HepG2 (cell line): ENCODE measurements around the gene MYLK. TPM values are rescaled to one million over a fixed set of nuclear protein-coding genes. Genes with fewer than 3 reads are reported as not detected.

Source experiments
- DNMT1 ChIP-seq: sonication (generic); formaldehyde crosslinking; IDR thresholded peaks from 2 replicates; pipeline ENCODE4 v1.5.1; 2020; ENCODE audit warnings: mild to moderate bottlenecking, missing genetic modification reagents
- ELF3 ChIP-seq: IDR thresholded peaks from 2 replicates; pipeline ENCODE4 v1.6.1; 2016; ENCODE audit warnings: missing genetic modification reagents, missing compliant biosample characterization
- HOXA5 ChIP-seq: sonication (generic); formaldehyde crosslinking; IDR thresholded peaks from 2 replicates; pipeline ENCODE4 v1.4.0; 2020; ENCODE audit warnings: missing genetic modification reagents
- MTA3 ChIP-seq: sonication (generic); formaldehyde crosslinking; IDR thresholded peaks from 2 replicates; pipeline ENCODE4 v1.4.0; 2020; ENCODE audit warnings: missing genetic modification reagents
- NR2F2 ChIP-seq: IDR thresholded peaks from 2 replicates; pipeline ENCODE4 v1.6.1; 2012; ENCODE audit warnings: low read depth, inconsistent platforms, borderline replicate concordance
- SMARCC2 ChIP-seq: fragments of 450-650 bp; IDR thresholded peaks from 2 replicates; pipeline ENCODE4 v1.6.1; 2017; ENCODE audit warnings: antibody characterized with exemption, mild to moderate bottlenecking
- TBL1XR1 ChIP-seq: fragments of 150-350 bp; IDR thresholded peaks from 2 replicates; pipeline ENCODE4 v1.6.1; 2014; ENCODE audit warnings: borderline replicate concordance, low read length; ENCODE audit not compliant: partially characterized antibody
- ZBTB38 ChIP-seq: sonication (generic); formaldehyde crosslinking; IDR thresholded peaks from 2 replicates; pipeline ENCODE4 v1.5.1; 2020; ENCODE audit warnings: mild to moderate bottlenecking, missing genetic modification reagents
- ZNF180 ChIP-seq: sonication (generic); formaldehyde crosslinking; IDR thresholded peaks from 2 replicates; pipeline ENCODE4 v1.4.0; 2020; ENCODE audit warnings: low read depth, missing genetic modification reagents, borderline replicate concordance
- ZNF292 ChIP-seq: sonication (generic); formaldehyde crosslinking; IDR thresholded peaks from 2 replicates; pipeline ENCODE4 v1.8.1; 2022; ENCODE audit warnings: mild to moderate bottlenecking, low read depth, missing genetic modification reagents, borderline replicate concordance
- polyA plus RNA-seq, 8 experiments: library from polyadenylated mRNA; depleted of rRNA in 3 of 8; stranded (reverse) in 7 of 8; unstranded in 1 of 8; fragments of >200 nt; fragmentation: Illumina TruSeq in 4 of 8; extraction: Trizol in 4 of 8; gene quantifications; 2 replicates each; pipeline versions ENCODE4 v1.2.1 to v1.2.3, GENCODE V29; 2011 to 2016; ENCODE audit warnings: low read depth in 4 of 8, missing spikeins in 1 of 8, mixed read lengths in 1 of 8; ENCODE audit not compliant: insufficient read depth in 1 of 8
- total RNA-seq, 5 experiments: library from RNA; depleted of rRNA; stranded (reverse); fragments of >200 nt; fragmentation: Illumina TruSeq; extraction: Trizol; gene quantifications; 2 replicates each; pipeline ENCODE4 v1.2.3, GENCODE V29; 2016; ENCODE audit warnings: low read depth in 1 of 5
- TF ChIP-seq, protein P1 (sequence below): sonication (generic); formaldehyde crosslinking; IDR thresholded peaks from 2 replicates; pipeline ENCODE4 v1.5.0; 2020; ENCODE audit warnings: mild to moderate bottlenecking, missing genetic modification reagents
- TF ChIP-seq, protein P2 (sequence below): sonication (generic); formaldehyde crosslinking; IDR thresholded peaks from 2 replicates; pipeline ENCODE4; 2020; ENCODE audit warnings: missing genetic modification reagents, mild to moderate bottlenecking, borderline replicate concordance
- TF ChIP-seq, protein P3 (sequence below): sonication (generic); formaldehyde crosslinking; IDR thresholded peaks from 2 replicates; pipeline ENCODE4 v1.4.0; 2020; ENCODE audit warnings: missing genetic modification reagents
- TF ChIP-seq, protein P4 (sequence below): fragments of 450-650 bp; IDR thresholded peaks from 2 replicates; pipeline ENCODE4 v1.6.1; 2016
- TF ChIP-seq, protein P5 (sequence below): IDR thresholded peaks from 2 replicates; pipeline ENCODE4 v1.6.1; 2016; ENCODE audit warnings: low read depth, missing genetic modification reagents, missing compliant biosample characterization

The MYLK gene
- total and polyA plus RNA-seq, 2 of the 13 experiments (the other 11 are each of a cell fraction or from before 2014, with no cell fraction given): 10.6 to 34.9 TPM

DNA sequence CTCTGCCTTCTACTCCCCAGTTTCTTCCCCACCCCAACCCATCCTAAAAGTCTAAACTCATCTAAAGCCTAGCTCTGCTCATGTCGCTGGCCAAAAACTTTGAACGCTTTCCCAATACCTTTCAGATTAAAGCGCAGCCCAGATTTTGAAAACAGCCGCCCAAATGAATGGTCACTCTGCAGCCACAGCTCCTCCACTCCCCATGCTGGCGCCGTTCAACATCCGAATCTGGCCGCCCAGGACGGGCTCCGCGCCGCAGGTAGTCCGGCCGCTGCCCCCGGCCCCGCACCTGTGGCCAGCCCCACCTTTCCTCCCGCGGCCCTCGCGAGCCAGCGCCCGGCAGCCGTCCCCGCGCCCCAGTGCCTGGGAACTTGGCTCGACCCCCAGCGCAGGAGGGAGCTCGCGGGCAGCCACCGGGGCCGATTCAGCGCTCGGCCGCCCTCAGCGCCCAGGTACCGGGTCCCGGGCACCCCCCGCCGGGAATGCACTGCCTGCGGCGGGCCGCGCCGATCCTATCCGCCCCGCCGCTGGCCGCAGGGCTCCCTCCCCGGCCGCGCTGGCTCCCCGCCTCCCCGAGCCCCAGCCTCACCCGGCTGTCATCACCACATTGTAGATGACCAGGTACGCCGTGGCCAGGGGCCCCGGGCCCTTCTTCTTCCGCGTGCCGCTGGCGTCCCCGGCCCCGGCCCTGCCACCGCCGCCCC is 299.7 kb downstream of the MYLK start (continued):
- TF ChIP-seq, protein P1, sequence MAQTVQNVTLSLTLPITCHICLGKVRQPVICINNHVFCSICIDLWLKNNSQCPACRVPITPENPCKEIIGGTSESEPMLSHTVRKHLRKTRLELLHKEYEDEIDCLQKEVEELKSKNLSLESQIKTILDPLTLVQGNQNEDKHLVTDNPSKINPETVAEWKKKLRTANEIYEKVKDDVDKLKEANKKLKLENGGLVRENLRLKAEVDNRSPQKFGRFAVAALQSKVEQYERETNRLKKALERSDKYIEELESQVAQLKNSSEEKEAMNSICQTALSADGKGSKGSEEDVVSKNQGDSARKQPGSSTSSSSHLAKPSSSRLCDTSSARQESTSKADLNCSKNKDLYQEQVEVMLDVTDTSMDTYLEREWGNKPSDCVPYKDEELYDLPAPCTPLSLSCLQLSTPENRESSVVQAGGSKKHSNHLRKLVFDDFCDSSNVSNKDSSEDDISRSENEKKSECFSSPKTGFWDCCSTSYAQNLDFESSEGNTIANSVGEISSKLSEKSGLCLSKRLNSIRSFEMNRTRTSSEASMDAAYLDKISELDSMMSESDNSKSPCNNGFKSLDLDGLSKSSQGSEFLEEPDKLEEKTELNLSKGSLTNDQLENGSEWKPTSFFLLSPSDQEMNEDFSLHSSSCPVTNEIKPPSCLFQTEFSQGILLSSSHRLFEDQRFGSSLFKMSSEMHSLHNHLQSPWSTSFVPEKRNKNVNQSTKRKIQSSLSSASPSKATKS (CRISPR knock-in tag): peak; percentile 25; the same call in 1 of the 2 replicates
- TF ChIP-seq HOXA5 (CRISPR knock-in tag) (0 out of 2 replicates have a peak, but pooled peaks have one; percentile 4), ZNF180 (CRISPR knock-in tag) (no peak), ELF3 (CRISPR knock-in tag) (no peak), ZNF292 (CRISPR knock-in tag) (no peak), ZBTB38 (CRISPR knock-in tag) (peak; percentile 27; the same call in 1 of the 2 replicates), NR2F2 (no peak), TBL1XR1 (peak; percentile 8), DNMT1 (CRISPR knock-in tag) (0 out of 2 replicates have a peak, but pooled peaks have one; percentile 24), MTA3 (CRISPR knock-in tag) (no peak), SMARCC2 (no peak)
- TF ChIP-seq, protein P2, sequence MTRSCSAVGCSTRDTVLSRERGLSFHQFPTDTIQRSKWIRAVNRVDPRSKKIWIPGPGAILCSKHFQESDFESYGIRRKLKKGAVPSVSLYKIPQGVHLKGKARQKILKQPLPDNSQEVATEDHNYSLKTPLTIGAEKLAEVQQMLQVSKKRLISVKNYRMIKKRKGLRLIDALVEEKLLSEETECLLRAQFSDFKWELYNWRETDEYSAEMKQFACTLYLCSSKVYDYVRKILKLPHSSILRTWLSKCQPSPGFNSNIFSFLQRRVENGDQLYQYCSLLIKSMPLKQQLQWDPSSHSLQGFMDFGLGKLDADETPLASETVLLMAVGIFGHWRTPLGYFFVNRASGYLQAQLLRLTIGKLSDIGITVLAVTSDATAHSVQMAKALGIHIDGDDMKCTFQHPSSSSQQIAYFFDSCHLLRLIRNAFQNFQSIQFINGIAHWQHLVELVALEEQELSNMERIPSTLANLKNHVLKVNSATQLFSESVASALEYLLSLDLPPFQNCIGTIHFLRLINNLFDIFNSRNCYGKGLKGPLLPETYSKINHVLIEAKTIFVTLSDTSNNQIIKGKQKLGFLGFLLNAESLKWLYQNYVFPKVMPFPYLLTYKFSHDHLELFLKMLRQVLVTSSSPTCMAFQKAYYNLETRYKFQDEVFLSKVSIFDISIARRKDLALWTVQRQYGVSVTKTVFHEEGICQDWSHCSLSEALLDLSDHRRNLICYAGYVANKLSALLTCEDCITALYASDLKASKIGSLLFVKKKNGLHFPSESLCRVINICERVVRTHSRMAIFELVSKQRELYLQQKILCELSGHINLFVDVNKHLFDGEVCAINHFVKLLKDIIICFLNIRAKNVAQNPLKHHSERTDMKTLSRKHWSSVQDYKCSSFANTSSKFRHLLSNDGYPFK (CRISPR knock-in tag): no peak
- TF ChIP-seq, protein P3, sequence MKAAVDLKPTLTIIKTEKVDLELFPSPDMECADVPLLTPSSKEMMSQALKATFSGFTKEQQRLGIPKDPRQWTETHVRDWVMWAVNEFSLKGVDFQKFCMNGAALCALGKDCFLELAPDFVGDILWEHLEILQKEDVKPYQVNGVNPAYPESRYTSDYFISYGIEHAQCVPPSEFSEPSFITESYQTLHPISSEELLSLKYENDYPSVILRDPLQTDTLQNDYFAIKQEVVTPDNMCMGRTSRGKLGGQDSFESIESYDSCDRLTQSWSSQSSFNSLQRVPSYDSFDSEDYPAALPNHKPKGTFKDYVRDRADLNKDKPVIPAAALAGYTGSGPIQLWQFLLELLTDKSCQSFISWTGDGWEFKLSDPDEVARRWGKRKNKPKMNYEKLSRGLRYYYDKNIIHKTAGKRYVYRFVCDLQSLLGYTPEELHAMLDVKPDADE (CRISPR knock-in tag): 0 out of 2 replicates have a peak, but pooled peaks have one; percentile 76
- TF ChIP-seq, protein P4, sequence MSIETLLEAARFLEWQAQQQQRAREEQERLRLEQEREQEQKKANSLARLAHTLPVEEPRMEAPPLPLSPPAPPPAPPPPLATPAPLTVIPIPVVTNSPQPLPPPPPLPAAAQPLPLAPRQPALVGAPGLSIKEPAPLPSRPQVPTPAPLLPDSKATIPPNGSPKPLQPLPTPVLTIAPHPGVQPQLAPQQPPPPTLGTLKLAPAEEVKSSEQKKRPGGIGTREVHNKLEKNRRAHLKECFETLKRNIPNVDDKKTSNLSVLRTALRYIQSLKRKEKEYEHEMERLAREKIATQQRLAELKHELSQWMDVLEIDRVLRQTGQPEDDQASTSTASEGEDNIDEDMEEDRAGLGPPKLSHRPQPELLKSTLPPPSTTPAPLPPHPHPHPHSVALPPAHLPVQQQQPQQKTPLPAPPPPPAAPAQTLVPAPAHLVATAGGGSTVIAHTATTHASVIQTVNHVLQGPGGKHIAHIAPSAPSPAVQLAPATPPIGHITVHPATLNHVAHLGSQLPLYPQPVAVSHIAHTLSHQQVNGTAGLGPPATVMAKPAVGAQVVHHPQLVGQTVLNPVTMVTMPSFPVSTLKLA: no peak
- TF ChIP-seq, protein P5, sequence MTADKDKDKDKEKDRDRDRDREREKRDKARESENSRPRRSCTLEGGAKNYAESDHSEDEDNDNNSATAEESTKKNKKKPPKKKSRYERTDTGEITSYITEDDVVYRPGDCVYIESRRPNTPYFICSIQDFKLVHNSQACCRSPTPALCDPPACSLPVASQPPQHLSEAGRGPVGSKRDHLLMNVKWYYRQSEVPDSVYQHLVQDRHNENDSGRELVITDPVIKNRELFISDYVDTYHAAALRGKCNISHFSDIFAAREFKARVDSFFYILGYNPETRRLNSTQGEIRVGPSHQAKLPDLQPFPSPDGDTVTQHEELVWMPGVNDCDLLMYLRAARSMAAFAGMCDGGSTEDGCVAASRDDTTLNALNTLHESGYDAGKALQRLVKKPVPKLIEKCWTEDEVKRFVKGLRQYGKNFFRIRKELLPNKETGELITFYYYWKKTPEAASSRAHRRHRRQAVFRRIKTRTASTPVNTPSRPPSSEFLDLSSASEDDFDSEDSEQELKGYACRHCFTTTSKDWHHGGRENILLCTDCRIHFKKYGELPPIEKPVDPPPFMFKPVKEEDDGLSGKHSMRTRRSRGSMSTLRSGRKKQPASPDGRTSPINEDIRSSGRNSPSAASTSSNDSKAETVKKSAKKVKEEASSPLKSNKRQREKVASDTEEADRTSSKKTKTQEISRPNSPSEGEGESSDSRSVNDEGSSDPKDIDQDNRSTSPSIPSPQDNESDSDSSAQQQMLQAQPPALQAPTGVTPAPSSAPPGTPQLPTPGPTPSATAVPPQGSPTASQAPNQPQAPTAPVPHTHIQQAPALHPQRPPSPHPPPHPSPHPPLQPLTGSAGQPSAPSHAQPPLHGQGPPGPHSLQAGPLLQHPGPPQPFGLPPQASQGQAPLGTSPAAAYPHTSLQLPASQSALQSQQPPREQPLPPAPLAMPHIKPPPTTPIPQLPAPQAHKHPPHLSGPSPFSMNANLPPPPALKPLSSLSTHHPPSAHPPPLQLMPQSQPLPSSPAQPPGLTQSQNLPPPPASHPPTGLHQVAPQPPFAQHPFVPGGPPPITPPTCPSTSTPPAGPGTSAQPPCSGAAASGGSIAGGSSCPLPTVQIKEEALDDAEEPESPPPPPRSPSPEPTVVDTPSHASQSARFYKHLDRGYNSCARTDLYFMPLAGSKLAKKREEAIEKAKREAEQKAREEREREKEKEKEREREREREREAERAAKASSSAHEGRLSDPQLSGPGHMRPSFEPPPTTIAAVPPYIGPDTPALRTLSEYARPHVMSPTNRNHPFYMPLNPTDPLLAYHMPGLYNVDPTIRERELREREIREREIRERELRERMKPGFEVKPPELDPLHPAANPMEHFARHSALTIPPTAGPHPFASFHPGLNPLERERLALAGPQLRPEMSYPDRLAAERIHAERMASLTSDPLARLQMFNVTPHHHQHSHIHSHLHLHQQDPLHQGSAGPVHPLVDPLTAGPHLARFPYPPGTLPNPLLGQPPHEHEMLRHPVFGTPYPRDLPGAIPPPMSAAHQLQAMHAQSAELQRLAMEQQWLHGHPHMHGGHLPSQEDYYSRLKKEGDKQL (CRISPR knock-in tag): 0 out of 2 replicates have a peak, but pooled peaks have one; percentile 12
